Umbilical cord (tissue), 1 donor: ENCODE measurements around the gene CHFR. TPM values are rescaled to one million over a fixed set of nuclear protein-coding genes. Genes with fewer than 3 reads are reported as not detected.

Experiments used
- total RNA-seq: library from RNA; depleted of rRNA; stranded (reverse); fragments of >200 nt; gene quantifications from one replicate; pipeline ENCODE4 v1.2.3, GENCODE V29; 2014; ENCODE audit warnings: low replicate concordance; ENCODE audit not compliant: insufficient read depth

CHFR gene
- total RNA-seq, 1 donor from 2014 or later: 34.7 TPM

Other genes with a start within 250 kb of the CHFR start
- gene POLE, start 200.3 kb downstream of the CHFR start, total RNA-seq: 14.9 TPM
- 36.6 TPM for gene PXMP2, start 200.0 kb downstream of the CHFR start, total RNA-seq
- gene PGAM5, start 176.8 kb downstream of the CHFR start, total RNA-seq: 23.4 TPM
- 38.0 TPM for gene ANKLE2, start 125.8 kb downstream of the CHFR start, total RNA-seq
- gene GOLGA3, start 58.7 kb downstream of the CHFR start, total RNA-seq: 123 TPM
- 32.5 TPM for gene ZNF605, start 68.7 kb upstream of the CHFR start, total RNA-seq
- 20.9 TPM for gene ZNF26, start 98.8 kb upstream of the CHFR start, total RNA-seq
- gene ZNF84, start 149.9 kb upstream of the CHFR start, total RNA-seq: 40.0 TPM
- 14.9 TPM for gene ZNF140, start 193.3 kb upstream of the CHFR start, total RNA-seq
- 9.1 TPM for gene ZNF891, start 242.7 kb upstream of the CHFR start, total RNA-seq
- gene ZNF10, start 243.0 kb upstream of the CHFR start, total RNA-seq: 4.6 TPM